ENCODE measurements around the gene METAP1D.
"Not testable (repeated sequence)": the region's sequence is repeated elsewhere in the genome, so short reads cannot be mapped to it uniquely, and the experiment has no call there.

METAP1D gene

GRCh38 chr2:171966688-171967087 lies 33.1 kb upstream of the METAP1D start:
- TF ChIP-seq CTCF (IDR thresholded peaks at IDR 0.05; ENCODE audit: insufficient read depth, low read depth, low read length, missing control alignments): no peak
- DNase-seq (ENCODE audit: low read depth): no peak

GRCh38 chr2:171968509-171968908 lies 31.2 kb upstream of the METAP1D start:
- no peak for DNase-seq (ENCODE audit: low read depth)
- H3K4me3 ChIP-seq (ENCODE audit: low read length): no peak overlapping the region
- TF ChIP-seq CTCF (IDR thresholded peaks at IDR 0.05; ENCODE audit: insufficient read depth, low read depth, low read length, missing control alignments): no peak

More at GRCh38 chr2:171966688-171967087, 33.1 kb upstream of the METAP1D start:
- no peak overlapping the region for H3K4me3 ChIP-seq (ENCODE audit: low read length)

GRCh38 chr2:171972329-171972982 lies 27.3 kb upstream of the METAP1D start:
- no peak for TF ChIP-seq CTCF (IDR thresholded peaks at IDR 0.05; ENCODE audit: insufficient read depth, low read depth, low read length, missing control alignments)
- no peak overlapping the region for H3K4me3 ChIP-seq (ENCODE audit: low read length)
- DNase-seq (ENCODE audit: low read depth): no peak

- TF ChIP-seq CTCF (IDR thresholded peaks at IDR 0.05; ENCODE audit: insufficient read depth, low read depth, low read length, missing control alignments): no peak
- DNase-seq (ENCODE audit: low read depth): no peak
- H3K4me3 ChIP-seq (ENCODE audit: low read length): no peak overlapping the region
These were observed 20.6 kb upstream of the METAP1D start for GRCh38 chr2:171979103-171979502.

- not testable (repeated sequence) for H3K4me3 ChIP-seq (ENCODE audit: low read length); DNase-seq (ENCODE audit: low read depth)
These were observed 15.8 kb upstream of the METAP1D start for GRCh38 chr2:171983924-171984323.

GRCh38 chr2:171985076-171985475 lies 14.7 kb upstream of the METAP1D start:
- TF ChIP-seq CTCF (IDR thresholded peaks at IDR 0.05; ENCODE audit: insufficient read depth, low read depth, low read length, missing control alignments): no peak
- no peak for DNase-seq (ENCODE audit: low read depth)
- H3K4me3 ChIP-seq (ENCODE audit: low read length): no peak overlapping the region

- no peak for DNase-seq (ENCODE audit: low read depth)
- H3K4me3 ChIP-seq (ENCODE audit: low read length): no peak overlapping the region
- TF ChIP-seq CTCF (IDR thresholded peaks at IDR 0.05; ENCODE audit: insufficient read depth, low read depth, low read length, missing control alignments): no peak
These were observed 13.0 kb upstream of the METAP1D start for GRCh38 chr2:171986778-171987177.
